ENCODE measurements around the gene RYR3.

The RYR3 gene

GRCh38 chr15:33322091-33322490 is 11.3 kb downstream of the RYR3 start:
- DNase-seq: no peak

- no peak for DNase-seq
Observed at GRCh38 chr15:33324609-33325008, 13.8 kb downstream of the RYR3 start.

- no peak for DNase-seq
Observed at GRCh38 chr15:33326908-33327307, 16.1 kb downstream of the RYR3 start.

- no peak for DNase-seq
Observed at GRCh38 chr15:33328106-33328505, 17.3 kb downstream of the RYR3 start.

GRCh38 chr15:33329457-33329856 is 18.7 kb downstream of the RYR3 start:
- no peak for DNase-seq

- DNase-seq: no peak
Observed at GRCh38 chr15:33330931-33331330, 20.2 kb downstream of the RYR3 start.

- DNase-seq: no peak
Observed at GRCh38 chr15:33341953-33342352, 31.2 kb downstream of the RYR3 start.

GRCh38 chr15:33343275-33343674 is 32.5 kb downstream of the RYR3 start:
- DNase-seq: no peak

GRCh38 chr15:33344111-33344510 is 33.3 kb downstream of the RYR3 start:
- DNase-seq: no peak

- DNase-seq: no peak
Observed at GRCh38 chr15:33344530-33344929, 33.8 kb downstream of the RYR3 start.

GRCh38 chr15:33354411-33354810 is 43.6 kb downstream of the RYR3 start:
- no peak for DNase-seq

GRCh38 chr15:33357845-33358244 is 47.1 kb downstream of the RYR3 start:
- DNase-seq: no peak

GRCh38 chr15:33358306-33358705 is 47.5 kb downstream of the RYR3 start:
- DNase-seq: no peak

GRCh38 chr15:33360886-33361285 is 50.1 kb downstream of the RYR3 start:
- no peak for DNase-seq

- DNase-seq: no peak
Observed at GRCh38 chr15:33369941-33370622, 59.3 kb downstream of the RYR3 start.

GRCh38 chr15:33370623-33371020 is 59.9 kb downstream of the RYR3 start:
- no peak for DNase-seq

- no peak for DNase-seq
Observed at GRCh38 chr15:33371159-33371558, 60.4 kb downstream of the RYR3 start.

- no peak for DNase-seq
Observed at GRCh38 chr15:33374226-33374914, 63.6 kb downstream of the RYR3 start.

GRCh38 chr15:33375236-33375635 is 64.5 kb downstream of the RYR3 start:
- no peak for DNase-seq

GRCh38 chr15:33377204-33377603 is 66.4 kb downstream of the RYR3 start:
- no peak for DNase-seq

GRCh38 chr15:33378866-33379480 is 68.2 kb downstream of the RYR3 start:
- no peak for DNase-seq

- DNase-seq: no peak
Observed at GRCh38 chr15:33380406-33380805, 69.6 kb downstream of the RYR3 start.

GRCh38 chr15:33382491-33382890 is 71.7 kb downstream of the RYR3 start:
- no peak for DNase-seq

GRCh38 chr15:33384307-33384706 is 73.5 kb downstream of the RYR3 start:
- no peak for DNase-seq

All from GDM1 (cell line).